RPMI7951 (cell line): ENCODE measurements around the gene PSG1. TPM values are rescaled to one million over a fixed set of nuclear protein-coding genes. Genes with fewer than 3 reads are reported as not detected.

Source experiments
- DNase-seq: peaks from one replicate; pipeline ENCODE4 v3.0.0-alpha.2; 2012; ENCODE audit warnings: low read depth
- total RNA-seq: library from RNA; depleted of rRNA; stranded (reverse); fragments of >200 nt; shearing (Covaris generic); gene quantifications from 2 replicates; pipeline ENCODE4 v1.2.3, GENCODE V29; 2014; rRNA removed

Gene PSG1
- total RNA-seq, 1 experiment from 2014 or later: 0.24 TPM

GRCh38 chr19:42819960-42820650, 59.4 kb downstream of the PSG1 start:
- DNase-seq: peak; percentile 69

- no peak for DNase-seq
Observed at GRCh38 chr19:42816894-42817293, 62.6 kb downstream of the PSG1 start.

Other genes with a start within 250 kb of the PSG1 start
- gene PSG3, start 139.2 kb downstream of the PSG1 start, total RNA-seq: not detected in 2 replicates
- not detected in 2 replicates for gene PSG8, start 114.0 kb downstream of the PSG1 start, total RNA-seq
- gene PSG6, start 38.2 kb upstream of the PSG1 start, total RNA-seq: not detected in 2 replicates
- not detected in 2 replicates for gene PSG7, start 57.5 kb upstream of the PSG1 start, total RNA-seq
- 0.29 TPM in 1 of 2 replicates, not detected in the other for gene PSG11, start 146.8 kb upstream of the PSG1 start, total RNA-seq
- gene PSG2, start 203.0 kb upstream of the PSG1 start, total RNA-seq: not detected in 2 replicates